ENCODE data around the gene SUPT6H.
A peak's percentile ranks its signal among the peaks of the same experiment; 100 is the strongest.
"Not testable (repeated sequence)": the region's sequence is repeated elsewhere in the genome, so short reads cannot be mapped to it uniquely, and the experiment has no call there.

SUPT6H gene

DNA sequence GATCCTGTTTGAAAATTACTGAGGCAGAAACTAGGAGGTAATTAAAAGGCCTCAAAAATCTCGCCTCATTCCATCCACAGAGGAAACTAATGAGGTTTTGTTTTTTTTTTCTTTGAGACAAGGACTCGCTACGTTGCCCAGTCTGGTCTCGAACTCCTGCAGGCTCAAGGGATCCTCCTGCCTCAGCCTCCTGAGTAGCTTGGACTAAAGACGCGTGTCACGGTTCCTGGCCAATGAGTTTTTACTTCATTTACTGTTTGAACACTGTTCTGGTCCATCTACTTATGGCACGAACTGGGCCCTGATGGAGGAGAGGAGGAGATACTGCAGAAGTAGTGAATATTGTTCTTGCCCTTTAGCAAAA is 16.4 kb upstream of the SUPT6H start:
- peak overlapping the region in 20 of 21 experiments; percentile 78 to 99 (median 97) for H3K27ac ChIP-seq
- peak overlapping the region; percentile 55 to 99 (median 95) for H3K4me3 ChIP-seq

DNA sequence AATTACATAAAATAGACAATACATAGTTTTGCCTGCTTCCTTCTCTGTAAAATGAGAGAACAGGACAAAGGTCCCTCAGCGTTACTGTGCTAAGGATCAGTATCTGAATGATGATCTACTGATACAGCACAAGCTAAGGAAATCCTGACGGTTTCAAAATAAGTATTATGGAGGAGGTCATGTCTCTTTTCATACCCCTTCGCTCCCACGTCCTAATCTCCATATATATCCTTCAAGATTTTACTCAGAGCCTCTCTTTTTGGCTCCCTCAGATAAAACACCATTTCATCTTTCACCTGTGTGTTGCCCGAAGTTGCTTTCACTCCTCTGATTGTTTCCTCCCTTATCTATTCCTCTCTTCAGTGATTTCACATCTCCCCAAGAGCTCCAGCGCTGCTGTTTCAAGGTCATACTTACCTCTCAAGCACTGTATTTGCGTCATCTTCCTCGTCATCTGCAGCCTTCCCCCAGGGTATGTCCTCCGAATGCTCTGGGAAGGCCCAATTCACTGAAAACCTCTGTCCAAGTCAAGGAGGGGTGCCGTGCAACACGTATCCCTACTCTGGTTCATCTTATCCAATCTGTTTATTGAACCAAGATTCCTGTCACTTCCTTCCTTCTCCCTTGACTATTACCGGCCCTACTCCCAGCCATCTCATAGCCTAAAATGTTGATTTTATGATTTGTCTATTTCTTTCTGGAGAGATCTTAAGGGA is 15.8 kb upstream of the SUPT6H start:
- Histone ChIP-seq H3K4me3 (peak overlapping the region in 2 of 7 experiments; percentile 98 to 99), H3K27ac (peak overlapping the region; percentile 18 to 99 (median 97))

DNA sequence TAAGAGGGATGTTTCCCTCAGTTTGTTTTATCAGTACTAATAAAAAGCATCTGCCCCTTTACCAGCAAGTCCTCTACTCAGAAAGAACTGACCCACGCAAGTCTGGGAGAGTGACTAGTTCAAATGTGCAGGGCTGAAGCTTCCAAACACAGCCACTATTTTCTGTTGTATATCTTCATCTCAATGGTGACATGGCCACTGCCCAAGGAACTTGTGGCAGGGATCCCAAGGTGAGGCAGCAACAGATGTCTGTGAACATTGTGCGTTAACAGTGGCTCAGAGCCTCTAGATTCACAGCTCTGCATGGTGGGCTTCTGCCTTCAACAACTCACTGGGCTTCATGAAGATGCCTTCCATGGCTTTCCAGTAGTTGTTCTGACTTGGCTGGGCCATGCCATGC is 13.3 kb upstream of the SUPT6H start:
- Histone ChIP-seq H3K27ac (no peak overlapping the region), H3K4me3 (no peak overlapping the region)

DNA sequence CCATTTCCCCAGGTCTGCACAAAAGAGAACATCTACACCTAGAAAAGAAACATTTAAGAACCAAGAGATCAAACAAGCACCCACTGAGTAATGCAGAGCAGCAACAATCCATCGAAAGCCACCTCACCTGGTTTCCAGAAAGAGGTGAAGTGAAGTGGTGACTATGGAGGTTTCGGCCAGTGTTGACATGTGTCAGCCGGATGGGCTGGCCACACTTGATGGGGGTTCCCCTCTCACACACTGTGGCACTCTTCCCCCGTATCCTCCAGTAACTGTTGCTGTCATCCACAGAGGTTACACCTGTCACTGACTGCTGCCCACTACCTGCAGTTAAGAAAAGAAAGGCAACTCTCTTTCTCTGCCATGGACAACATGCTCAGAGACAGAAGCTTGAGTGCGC is 6.8 kb upstream of the SUPT6H start:
- Histone ChIP-seq H3K27ac (no peak overlapping the region), H3K4me3 (no peak overlapping the region)

DNA sequence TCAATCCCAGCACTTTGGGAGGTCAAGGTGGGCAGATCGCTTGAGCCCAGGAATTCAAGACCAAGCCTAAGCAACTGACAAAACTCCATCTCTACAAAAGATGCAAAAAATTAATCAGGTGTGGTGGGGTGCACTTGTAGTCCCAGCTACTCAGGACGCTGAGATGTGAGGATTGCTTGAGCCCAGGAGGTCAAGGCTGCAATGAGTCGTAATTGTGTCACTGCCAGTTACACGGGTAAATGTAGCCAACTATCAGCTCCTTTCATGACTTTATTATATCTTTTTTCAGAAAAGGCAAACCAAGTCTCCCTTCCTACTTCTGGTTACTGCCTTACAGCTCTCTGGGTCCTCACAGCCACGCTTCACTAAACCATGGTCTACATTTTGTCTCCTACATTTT is 4.2 kb upstream of the SUPT6H start:
- no peak overlapping the region for H3K4me3 ChIP-seq
- H3K27ac ChIP-seq: no peak overlapping the region

DNA sequence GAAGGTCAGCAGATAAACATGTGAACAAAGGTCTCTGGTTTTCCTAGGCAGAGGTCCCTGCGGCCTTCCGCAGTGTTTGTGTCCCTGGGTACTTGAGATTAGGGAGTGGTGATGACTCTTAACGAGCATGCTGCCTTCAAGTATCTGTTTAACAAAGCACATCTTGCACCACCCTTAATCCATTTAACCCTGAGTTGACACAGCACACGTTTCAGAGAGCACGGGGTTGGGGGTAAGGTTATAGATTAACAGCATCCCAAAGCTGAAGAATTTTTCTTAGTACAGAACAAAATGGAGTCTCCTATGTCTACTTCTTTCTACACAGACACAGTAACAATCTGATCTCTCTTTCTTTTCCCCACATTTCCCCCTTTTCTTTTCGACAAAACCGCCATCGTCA is 3.7 kb upstream of the SUPT6H start:
- H3K27ac ChIP-seq, H3K4me3 ChIP-seq: not testable (repeated sequence)

DNA sequence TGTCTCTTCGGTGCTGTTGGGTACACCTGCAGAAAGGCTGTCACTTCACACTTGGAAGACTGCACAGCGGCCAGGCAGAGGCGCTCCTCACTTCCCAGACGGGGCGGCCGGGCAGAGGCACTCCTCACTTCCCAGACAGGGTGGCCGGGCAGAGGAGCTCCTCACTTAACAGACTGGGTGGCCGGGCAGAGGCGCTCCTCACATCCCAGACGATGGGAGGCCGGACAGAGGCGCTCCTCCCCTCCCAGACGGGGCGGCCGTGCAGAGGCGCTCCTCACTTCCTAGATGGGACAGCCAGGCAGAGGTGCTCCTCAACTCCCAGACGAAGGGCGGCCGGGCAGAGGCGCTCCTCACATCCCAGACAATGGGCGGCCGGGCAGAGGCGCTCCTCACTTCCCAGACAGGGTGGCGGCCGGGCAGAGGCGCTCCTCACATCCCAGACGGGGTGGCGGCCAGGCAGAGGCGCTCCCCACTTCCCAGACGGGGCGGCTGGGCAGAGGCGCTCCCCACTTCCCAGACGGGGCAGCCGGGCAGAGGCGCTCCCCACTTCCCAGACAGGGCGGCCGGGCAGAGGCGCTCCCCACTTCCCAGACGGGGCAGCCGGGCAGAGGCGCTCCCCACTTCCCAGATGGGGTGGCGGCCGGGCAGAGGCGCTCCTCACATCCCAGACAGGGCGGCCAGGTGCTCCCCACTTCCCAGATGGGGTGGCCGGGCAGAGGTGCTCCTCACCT is 3.1 kb upstream of the SUPT6H start:
- H3K4me3 ChIP-seq, H3K27ac ChIP-seq: not testable (repeated sequence)

DNA sequence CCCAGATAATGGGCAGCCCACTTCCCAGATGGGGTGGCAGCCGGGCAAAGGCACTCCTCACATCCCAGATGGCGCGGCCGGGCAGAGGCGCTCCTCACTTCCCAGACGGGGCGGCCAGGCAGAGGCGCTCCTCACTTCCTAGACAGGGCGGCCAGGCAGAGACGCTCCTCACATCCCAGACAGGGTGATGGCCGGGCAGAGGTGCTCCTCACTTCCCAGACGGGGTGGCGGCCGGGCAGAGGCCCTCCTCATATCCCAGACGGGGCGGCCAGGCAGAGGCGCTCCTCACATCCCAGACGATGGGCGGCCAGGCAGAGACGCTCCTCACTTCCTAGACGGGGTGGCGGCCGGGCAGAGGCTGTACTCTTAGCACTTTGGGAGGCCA is 2.5 kb upstream of the SUPT6H start:
- H3K4me3 ChIP-seq, H3K27ac ChIP-seq: not testable (repeated sequence)

DNA sequence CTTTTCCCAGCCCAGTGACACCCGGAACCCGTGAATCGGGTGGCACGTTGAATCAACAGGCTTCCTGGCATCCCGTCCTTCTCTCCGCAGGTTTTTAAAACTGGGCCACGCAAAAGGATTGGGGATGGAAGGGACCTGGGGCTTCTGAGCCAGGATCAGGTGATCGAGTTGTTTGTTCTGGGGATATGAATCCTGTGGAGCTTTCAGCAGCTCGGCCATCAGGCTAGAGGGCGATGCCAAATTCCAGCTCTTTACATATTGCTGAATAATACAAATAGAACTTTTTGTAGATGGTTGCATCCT is 473 bp downstream of the SUPT6H start:
- peak overlapping the region; percentile 87 to 99 (median 96) for H3K27ac ChIP-seq
- H3K4me3 ChIP-seq: peak overlapping the region; percentile 59 to 90 (median 75)

DNA sequence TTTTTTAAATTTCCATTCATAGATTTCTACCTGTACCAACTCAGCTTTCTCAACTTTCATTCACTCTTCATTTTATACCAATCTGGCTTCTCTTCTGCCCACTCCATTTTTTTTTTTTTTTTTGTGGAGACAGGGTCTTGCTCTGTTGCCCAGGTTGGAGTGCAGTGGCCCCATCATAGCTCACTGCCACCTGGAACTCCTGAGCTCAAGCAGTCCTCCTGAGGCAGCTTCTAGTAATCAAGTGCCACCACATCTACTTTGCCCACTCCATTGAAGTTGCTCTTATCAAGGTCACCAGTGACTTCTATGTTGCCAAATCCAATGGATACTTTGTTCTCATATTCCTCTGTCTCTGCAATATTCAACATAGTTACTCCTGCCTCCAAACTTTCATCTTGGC is 1.7 kb downstream of the SUPT6H start:
- H3K27ac ChIP-seq: no peak overlapping the region
- no peak overlapping the region for H3K4me3 ChIP-seq

DNA sequence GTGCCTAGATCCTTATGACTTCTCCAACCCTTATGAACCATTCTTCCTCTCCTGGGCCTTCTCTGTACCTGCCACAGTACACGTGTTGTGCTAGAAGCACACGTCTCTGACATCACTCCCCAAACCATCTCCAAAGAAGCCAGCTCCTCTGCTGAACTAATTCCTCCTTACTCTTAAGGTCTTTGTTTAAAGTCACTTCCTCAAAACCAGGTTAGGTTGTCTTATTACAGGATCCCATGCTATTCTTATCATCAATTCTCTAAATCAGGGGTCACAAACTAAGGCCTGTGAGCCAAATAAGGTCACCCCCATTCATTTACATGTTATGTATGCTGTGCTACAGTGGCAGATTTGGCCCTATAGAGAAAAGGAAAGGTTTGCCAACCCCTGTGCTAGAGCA is 4.0 kb downstream of the SUPT6H start:
- H3K27ac ChIP-seq: no peak overlapping the region

DNA sequence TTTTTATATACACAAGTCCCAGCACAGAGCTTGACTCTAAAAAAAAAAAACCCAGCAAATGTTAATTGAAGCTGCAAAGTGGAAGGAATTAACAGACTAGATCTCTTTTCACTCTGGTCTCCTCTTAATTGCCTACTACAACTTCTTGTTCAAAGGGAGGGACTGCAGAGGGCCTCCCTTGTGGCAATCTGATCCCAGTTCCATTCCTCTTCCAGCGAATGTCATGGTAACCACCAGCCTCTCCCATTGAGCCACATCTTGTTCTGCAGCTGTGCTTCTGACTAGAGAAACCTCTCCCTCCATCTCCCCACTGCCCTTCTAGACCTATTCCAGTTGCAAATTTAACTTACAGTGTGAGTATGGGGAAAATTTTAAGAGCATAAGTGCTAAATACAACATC is 5.9 kb downstream of the SUPT6H start:
- Histone ChIP-seq H3K27ac (no peak overlapping the region), H3K4me3 (no peak overlapping the region)

More for the DNA sequence above, 4.0 kb downstream of the SUPT6H start:
- no peak overlapping the region for H3K4me3 ChIP-seq

DNA sequence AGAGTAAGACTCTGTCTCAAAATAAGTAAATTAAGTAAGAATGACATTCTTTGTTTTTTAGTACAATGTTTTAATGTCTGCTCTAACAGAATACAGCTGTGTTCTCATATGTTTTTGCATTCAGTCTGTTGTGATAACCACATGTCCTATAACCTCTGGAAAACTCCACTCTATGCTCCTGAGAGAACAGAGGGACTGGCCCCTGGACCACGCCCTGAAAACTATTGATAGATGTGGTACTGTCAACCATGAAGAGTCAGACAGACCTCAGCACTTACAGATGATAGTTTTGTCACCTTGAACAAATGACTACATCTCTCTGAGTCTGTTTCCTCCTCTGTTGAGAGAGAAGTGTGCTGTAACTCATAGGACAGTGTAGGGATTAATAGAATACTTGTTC is 7.9 kb downstream of the SUPT6H start:
- H3K4me3 ChIP-seq: no peak overlapping the region

DNA sequence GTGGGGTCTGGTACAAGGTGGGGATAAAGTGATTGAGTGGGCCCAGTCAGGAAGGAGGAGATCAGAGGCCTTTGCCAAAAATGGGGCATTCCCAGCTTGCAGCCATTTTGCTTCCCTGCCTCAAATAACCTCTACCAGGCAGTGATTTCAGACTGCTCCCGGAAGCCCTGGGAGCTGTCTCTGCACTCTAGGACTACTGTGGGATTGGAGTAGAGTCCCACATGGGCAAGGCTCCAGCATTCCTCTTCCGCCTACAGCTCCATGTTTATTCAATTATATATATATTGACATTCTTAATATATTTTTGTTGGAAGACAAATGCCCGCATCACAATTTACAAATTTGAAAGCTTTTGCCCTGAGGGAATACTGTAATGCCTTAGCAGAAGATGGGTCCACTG is 13.5 kb downstream of the SUPT6H start:
- Histone ChIP-seq H3K4me3 (no peak overlapping the region), H3K27ac (no peak overlapping the region)

More for the DNA sequence above, 7.9 kb downstream of the SUPT6H start:
- H3K27ac ChIP-seq: no peak overlapping the region

DNA sequence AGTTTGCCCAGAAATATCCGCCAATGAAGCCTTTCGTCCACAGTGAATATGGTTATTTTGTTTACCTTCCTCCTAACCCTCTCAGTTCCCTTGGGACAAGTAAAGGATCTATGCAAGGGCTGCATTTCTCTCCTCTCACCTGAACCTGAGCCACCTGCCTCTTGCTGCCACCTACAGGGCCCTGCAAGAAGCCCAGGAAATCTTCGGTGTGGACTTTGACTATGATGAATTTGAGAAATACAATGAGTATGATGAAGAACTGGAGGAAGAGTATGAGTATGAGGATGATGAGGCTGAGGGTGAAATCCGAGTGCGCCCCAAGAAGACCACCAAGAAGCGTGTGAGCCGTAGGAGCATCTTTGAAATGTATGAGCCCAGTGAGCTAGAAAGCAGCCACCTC is 14.0 kb downstream of the SUPT6H start:
- H3K27ac ChIP-seq: no peak overlapping the region

DNA sequence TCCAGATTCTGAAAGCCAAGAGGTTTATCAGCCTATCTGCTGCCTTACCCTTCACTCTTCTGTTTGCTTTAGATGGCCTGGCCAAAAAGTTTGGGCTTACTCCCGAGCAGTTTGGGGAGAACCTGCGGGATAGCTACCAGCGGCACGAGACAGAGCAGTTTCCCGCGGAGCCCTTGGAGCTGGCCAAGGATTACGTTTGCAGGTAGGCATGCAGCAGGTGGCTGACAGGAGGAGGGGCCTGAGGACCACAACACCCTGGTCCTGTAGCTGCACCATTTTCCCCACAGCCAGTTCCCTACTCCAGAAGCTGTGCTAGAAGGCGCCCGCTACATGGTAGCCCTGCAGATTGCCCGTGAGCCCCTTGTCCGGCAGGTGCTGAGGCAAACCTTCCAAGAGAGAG is 20.6 kb downstream of the SUPT6H start:
- no peak overlapping the region for H3K27ac ChIP-seq

More for the DNA sequence above, 14.0 kb downstream of the SUPT6H start:
- no peak overlapping the region for H3K4me3 ChIP-seq

DNA sequence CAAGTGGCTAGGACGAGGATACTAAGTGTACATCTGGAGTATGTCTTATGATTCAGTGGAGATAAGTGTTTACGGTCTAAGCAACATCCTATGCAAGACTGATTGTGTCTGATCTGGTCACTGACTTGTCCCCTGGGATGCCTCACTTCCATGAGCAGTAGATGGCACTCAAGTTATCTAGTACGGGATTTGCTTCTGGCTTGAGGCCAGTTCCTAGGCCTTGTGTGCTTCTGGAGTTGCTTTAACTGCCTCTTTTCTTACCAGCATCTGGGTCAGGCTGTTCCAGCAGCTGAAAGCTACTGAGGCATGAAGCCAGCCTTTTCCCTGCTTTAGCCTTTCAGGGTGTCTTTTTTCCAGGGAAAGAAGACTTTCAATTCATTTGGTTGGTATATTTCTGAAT is 23.0 kb downstream of the SUPT6H start:
- Histone ChIP-seq H3K4me3 (no peak overlapping the region), H3K27ac (no peak overlapping the region)

More for the DNA sequence above, 20.6 kb downstream of the SUPT6H start:
- no peak overlapping the region for H3K4me3 ChIP-seq

DNA sequence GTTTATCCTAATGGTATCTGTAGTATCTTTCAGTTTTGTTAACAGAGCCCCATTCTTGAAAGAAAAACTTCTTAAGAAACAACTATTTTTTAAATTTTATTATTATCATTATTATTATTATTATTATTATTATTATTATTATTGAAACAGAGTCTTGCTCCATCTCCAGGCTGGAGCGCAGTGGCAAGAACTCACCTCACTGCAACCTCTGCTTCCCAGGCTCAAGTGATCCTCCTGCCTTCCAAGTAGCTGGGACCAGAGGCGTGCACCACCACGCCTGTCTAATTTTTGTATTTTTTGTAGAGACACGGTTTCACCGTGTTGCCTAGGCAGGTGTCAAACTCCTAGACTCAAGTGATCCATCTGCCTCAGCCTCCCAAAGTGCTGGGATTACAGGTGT is 23.4 kb downstream of the SUPT6H start:
- Histone ChIP-seq H3K27ac (no peak overlapping the region), H3K4me3 (no peak overlapping the region)

DNA sequence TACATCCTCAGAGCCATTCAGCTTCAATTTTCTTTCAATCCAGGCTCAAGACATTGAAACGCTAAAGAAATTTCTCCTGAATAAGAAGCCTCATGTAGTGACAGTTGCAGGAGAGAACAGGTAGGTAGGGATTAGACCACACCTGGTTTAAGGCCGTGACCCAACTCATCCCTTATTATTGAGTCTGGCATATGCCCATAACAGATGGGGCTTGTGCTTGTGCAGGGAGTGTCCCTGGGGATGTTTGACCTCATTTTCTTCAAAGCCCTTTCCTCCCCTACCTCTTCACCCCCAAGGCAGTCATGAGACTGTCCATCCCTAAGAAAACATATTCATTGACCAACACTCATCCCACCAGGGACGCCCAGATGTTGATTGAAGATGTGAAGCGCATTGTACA is 24.3 kb downstream of the SUPT6H start:
- H3K27ac ChIP-seq: no peak overlapping the region
- H3K4me3 ChIP-seq: no peak overlapping the region

DNA sequence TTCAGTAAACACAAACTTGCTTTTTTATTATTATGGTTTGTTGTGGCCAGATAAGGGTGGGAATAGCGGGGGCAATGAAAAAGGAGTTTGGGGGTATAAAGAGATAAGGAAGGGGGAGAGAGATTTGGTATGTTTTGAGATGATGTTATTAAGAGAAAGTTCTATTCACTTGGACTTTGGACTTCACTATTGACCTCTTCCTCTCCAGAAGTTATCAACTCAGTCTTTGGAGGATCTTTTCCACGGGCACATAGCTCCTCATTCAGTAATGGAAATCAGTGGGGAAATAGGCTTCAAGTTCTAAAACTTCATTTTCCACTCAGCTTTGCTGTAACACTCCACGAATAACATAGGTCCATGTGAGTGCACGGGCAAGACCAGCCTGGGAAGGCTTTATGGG is 26.5 kb downstream of the SUPT6H start:
- Histone ChIP-seq H3K27ac (no peak overlapping the region), H3K4me3 (no peak overlapping the region)

DNA sequence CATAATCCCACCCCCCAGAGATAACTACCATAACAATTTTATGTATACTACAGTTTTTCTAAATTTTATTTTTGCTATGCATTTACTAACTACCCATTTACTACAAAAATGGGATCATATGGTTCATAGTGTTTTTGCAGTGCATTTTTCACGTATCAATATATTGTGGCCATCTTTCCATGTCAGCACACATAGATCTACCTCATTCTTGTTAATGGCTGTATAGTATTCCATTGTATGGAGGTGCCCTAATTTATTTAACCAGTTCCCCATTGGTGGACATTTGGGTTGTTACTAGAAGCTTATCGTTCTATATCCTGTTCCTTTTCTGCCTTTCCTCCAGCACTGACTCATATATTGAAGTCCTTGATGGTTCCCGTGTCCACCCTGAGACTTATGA is 27.0 kb downstream of the SUPT6H start:
- H3K27ac ChIP-seq: no peak overlapping the region
- no peak overlapping the region for H3K4me3 ChIP-seq

DNA sequence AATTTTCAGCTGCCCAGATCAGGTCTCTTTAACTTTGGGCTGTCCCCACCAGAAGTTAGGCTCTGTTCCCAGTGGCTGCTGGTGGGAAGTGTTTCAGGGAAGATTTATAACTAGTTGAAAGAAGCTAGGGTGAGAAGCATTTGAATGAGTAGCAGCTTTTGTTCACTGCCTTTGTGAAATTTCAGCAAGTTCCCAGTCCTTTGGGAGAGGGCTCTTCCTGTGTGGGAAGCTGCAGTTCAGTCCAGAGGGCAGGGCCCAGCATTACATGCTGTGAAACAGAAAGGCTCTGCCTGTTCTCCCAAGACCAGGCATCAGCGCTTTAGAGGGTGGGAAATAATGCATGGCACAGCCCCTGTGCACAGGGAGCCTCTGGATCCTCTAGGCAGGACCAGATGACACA is 31.9 kb downstream of the SUPT6H start:
- Histone ChIP-seq H3K4me3 (no peak overlapping the region), H3K27ac (no peak overlapping the region)
